HG02938 (cell line): ENCODE measurements around the gene CEP20.

ENCODE experiments used
- ATAC-seq: cut with Tn5 transposase; IDR thresholded peaks from one replicate; pipeline ENCODE4 v1.9.1; 2021; ENCODE audit warnings: mild to moderate bottlenecking, moderate library complexity; ENCODE audit not compliant: unreplicated experiment

CEP20 gene

DNA sequence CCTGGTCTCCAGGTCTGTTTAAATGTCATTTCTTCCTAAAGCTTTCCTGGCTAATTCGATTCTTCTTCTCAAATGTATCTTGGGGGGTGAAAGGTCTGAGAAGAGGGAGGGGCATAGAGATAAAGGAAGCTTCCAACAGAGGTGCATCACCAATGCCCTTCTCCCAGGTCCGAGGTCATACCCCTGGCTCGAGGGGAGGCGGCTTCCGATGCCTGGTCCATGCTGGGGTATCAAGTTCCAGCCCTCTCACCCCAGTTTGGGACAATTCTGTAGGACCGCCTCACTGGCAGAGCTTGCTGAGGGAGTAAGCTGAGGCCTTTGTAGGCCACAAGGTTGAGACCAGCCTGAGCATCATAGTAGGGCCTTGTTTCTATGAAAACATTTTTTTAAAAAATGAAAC is 10.3 kb upstream of the CEP20 start:
- ATAC-seq: no peak

DNA sequence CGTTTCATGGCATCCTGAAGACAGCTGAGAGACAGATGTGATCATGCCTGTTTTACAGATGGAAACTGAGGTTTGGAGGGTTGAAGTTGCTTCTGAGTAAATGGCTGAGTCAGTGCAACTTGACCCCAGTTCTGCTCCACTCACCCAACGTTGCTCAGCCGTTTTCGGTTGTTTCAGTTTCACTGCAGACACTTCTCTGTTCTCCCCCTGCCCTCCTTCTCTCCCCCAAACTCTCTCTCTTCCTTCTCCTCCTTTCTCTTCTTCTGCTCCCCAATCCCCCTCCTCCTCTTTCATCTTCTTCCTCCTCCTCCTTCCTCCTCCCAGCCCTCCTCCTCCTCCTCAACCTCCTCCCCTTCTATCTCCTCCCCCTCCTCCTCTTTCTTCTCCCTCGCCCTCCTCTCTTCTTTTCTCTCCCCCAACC is 9.4 kb upstream of the CEP20 start:
- no peak for ATAC-seq

DNA sequence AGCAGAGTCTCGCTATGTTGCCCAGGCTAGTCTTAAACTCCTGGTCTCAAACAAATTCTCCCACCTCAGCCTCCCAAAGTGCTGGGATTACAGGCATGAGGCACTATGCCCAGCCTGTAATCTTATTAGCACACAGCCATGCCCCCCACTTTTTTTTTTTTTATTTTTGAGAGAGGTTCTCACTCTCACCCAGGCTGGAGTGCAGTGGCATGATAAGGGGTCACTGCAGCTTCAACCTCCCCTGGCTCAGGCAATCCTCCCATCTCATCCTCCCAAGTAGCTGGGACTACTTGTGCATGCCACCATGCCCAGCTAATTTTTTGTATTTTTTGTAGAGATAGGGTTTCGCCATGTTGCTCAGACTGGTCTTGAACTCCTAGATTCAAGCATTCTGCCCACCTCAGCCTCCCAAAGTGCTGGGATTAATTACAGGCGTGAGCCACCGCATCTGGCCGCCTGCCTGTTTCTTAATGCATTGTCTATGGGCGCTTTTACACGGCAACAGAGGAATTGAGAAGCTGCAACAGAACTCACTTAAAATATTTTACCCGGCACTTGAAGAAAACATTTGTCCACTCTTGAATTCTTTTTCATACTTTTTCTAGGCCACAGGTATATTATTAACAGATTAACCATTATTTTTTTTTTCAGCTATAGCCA is 8.8 kb upstream of the CEP20 start:
- ATAC-seq: no peak

DNA sequence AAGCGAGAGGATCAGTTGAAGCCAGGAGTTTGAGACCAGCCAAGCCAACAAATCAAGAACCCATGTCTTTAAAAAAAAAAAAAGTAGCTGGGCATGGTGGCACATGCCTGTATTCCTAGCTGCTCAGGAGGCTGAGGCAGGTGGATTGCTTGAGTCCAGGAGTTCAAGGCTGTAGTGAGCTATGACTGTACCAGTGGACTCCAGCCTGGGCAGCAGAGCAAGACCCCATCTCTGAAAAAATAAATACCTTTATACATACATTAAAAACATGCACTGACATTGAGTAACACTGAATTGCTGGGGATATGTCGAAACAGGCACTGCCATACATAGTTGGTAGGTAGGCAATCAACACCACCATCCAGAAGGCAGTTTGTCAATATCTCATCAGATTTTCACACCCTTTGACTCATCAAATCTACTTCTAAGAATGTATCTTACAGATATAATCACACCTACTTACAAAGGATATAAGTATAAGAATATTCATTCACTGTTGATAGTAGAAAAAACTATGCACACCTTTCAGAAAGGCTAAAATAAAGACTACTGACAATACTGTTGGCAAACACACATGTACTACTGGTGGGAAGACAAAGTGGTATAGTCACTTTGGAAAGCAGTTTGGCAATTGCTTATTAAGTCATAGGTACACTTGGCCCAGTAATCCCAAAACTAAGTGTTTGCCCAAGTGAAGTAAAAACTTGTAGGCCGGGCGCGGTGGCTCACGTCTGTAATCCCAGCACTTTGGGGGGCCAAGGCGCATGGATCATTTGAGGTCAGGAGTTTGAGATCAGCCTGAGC is 6.4 kb upstream of the CEP20 start:
- ATAC-seq: no peak

DNA sequence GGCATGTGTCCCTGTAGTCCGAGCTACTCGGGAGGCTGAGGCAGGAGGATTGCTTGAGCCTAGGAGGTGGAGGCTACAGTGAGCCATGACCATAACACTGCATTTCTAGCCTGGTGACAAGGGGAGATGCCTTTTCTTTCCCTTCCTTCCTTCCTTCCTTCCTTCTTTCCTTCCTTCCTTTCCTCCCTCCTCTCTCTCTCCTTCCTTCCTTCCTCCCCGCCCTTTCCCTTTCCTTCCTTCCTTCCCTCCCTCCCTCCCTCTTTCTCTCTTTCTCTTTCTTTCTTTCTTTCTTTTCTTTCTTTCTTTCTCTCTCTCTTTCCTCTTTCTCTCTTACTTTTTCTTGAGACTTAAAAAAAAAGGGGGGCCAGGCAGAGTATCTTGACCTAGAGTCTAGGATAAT is 3.1 kb upstream of the CEP20 start:
- no peak for ATAC-seq

DNA sequence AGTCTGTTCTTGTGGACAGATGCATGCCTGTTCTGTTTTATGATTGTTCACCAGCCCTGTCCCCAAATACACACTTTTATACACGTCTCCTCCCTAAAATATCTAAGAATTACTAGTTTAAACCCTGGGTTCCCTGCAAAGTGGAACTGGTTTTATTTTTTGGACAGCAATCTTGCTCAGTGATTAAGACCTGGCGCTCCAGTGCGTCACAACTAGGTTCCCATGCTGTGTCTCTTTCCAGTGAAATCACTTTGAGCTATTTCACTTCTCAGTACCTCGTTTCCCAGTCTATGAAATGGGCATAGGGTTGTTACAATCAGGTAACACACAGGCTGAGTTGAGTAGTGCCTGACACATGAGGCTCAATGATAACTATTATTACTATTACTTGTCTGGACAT is 1.1 kb downstream of the CEP20 start:
- no peak for ATAC-seq

DNA sequence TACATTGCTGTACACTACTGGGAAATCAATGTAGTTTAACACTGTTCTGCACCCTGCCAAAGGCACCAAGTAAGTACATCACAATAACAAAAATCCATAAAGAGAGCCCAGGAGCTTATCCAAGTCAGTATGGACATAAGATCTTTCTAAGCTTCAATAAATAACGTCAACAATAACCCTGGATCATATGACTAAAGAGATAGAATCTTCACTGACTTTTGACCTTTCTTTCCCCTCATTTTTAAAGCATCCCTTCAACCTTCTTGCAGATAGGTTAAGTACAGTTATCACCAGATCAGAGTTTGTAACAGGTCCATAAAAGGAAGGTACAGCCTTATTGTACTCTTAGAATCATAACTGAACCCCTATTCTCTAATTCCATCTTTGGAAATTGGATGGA is 2.3 kb downstream of the CEP20 start:
- no peak for ATAC-seq

DNA sequence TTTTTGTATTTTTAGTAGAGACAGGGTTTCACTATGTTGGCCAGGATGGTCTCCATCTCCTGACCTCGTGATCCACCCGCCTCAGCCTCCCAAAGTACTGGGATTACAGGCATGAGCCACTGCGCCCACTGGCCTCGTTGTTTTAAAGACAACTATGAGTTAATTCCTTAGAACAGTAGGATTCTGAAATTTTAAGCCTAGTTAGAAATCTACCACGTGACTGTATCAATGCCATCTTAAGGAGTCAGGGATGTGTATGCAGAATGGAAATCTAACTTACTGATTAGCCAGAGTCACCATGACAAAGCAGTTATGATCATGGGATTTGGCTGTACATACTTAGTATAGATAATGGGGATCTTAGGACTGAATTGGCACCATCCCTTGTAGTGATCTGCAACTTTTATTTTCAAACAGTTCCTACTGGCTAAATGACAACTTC is 2.8 kb downstream of the CEP20 start:
- ATAC-seq: no peak

DNA sequence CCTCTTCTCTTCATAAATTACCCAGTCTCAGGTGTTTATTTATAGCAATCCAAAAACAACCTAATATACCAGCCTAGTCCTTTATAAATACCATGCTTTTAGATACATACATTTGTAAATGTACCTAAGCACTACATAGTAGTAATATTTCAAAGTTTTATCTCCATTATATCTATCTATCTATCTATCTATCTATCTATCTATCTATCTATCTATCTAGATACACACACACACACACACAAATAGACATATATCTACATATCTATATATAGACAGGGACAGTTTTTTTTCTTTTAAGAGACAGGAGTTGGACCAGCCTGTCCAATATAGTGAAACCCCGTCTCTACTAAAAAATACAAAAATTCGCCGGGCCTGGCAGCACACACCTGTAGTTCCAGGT is 5.8 kb downstream of the CEP20 start:
- ATAC-seq: no peak

DNA sequence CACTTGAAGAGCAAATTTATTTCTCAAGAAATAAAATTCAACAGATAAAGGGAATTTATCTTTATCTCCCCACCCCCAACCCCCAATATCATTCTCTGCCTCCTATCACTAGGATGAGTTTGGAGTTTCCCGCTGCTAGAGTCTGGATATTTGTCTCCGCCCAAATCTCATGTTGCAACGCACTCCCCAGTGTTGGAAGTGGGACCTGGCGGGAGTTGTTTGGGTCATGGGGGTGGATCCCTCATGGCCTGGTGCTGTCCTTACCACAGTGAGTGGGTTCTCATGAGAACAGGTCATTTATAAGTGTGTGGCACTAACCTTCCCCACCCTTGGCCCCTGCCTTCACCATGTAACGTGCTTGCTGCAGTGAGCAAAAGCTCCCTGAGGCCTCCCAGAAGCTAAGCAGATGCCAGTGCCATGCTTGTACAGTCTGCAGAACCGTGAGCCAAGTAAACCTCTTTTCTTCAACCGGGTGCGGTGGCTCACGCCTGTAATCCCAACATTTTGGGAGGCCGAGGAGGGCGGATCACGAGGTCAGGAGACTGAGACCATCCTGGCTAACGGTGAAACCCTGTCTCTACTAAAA is 6.5 kb downstream of the CEP20 start:
- ATAC-seq: no peak

DNA sequence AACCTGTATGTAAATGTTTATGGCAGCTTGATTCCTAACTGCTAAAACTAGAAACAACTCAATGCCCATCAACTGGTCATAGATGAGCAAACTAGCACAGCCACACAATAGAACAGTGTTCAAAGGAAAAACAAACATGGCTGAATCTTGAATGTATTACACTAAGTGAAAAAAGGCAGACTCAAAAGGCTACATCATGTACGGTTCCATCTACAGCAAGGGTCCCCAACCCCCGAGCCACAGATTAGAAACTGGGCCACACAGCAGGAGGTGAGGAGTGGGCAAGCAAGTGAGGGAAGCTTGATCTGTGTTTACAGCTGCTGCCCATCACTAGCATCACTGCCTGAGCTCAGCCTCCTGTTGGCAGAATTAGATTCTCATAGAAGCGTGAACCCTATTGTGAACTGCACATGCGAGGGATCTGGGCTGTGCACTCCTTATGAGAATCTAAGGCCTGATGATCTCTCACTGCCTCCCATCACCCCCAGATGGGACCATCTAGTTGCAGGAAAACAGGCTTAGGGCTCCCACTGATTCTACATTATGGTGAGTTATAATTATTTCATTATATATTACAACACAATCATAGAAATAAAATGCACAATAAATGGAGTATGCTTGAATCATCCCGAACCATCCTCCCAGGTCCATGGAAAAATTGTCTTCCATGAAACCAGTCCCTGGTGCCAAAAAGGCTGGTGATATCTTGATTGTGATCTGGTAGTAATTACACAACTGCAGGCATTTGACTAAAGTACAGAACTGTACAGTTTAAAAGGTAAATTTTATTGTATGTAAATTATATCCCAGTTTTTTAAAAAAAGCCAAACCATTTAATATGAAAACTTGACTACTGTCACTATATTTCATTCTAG is 7.7 kb downstream of the CEP20 start:
- ATAC-seq: no peak

DNA sequence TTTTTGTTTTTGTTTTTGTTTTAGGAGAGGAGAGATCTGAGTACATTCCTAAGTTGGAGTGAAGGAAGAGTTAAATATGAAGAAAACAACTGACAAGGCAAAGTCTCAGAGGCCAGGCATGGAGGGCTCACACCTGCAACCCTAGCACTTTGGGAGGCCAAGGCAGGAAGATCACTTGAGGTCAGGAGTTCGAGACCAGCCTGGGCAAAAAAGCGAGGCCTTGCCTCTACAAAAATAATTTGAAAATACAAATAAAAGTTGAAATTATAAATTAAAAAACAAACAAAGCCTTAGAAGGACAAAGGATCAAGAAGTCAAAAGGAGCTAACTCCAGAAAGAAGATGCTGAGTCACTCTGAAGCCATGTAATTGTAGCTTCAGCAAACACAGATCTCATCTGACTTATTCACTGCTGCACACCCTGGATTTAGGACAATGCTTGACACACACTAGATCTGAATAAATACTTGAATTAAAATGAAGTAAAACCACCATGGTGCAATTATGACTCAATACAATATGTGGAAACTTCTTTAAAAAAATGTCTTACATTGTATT is 9.1 kb downstream of the CEP20 start:
- no peak for ATAC-seq

DNA sequence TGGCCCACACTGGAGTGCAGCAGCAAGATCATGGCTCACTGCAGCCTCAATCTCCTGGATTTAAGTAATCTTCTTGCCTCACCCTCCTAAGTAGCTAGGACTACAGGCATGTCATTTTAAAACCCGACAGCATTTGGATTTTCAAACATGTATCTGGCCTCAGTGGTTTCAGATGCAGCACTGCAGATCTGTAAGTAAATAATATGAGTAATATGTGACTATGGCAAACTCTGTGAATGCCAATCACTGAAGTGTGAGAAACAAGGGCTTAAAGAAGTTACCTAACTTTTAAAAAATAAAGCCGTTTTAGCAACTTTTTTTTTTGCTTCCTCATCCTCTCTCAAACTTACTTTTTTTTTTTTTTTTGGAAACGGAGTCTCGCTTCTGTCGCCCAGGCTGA is 11.9 kb downstream of the CEP20 start:
- no peak for ATAC-seq

DNA sequence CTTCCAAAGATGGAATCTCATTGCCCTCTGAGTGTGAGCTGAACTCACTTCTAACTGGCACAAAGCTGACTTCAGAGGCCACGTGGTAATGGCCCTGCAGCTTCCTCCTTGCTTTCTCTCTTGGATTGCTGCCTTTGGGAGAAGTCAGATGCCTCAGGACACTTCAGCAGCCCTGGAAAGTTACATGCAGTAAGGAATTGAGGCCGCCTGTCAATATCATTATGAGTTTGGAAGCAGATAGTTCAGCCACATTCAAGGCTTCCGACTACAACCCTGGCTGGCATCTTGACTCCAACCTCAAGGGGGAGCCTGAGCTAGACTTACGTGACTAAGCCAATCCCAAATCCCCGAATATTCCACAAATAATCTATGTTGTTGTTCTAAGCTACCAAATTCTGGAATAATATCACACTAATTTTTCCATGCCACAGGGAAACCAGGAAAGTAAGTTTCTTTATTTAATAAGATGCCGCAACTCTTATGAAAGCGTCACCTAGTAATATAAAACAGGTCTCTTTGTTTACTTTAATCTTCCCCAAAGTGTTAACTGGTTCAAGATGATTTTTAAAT is 13.6 kb downstream of the CEP20 start:
- no peak for ATAC-seq

DNA sequence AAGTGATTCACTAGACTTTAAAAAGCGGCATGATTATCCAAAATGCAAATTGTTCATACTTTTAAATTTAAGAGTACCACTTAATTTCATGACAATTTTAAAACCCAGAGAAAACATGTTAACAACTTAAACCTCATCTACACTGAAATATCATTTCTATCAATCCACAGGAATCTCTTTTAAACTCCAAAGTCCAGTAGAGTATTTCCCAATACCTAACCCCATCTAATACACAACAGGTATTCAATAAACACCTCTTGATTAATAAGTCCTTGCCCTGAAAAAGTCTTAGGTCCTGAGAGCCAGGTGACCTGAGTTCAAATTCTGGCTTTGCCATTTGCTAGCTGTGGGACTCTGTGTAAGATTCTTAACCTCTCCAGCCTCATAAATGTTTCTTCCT is 14.7 kb downstream of the CEP20 start:
- ATAC-seq: no peak

DNA sequence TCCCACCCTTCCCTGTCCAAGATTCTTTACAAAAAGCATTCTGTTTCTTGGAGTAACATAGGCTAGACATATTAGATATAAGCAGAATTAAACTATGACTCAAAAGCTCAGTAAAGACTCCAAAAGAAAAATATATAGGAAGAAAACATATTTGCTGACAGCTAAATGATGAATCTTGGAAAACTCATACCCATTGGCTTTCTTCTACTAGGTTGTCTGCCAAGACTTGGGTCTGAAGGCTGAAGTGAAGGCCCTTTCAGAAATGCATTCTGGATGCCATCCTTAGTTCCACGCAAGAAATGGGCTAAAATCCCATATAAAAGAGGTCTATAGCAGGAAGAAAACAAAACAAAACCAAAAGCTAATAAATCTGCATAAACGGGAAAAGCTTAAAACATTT is 15.1 kb downstream of the CEP20 start:
- ATAC-seq: no peak

DNA sequence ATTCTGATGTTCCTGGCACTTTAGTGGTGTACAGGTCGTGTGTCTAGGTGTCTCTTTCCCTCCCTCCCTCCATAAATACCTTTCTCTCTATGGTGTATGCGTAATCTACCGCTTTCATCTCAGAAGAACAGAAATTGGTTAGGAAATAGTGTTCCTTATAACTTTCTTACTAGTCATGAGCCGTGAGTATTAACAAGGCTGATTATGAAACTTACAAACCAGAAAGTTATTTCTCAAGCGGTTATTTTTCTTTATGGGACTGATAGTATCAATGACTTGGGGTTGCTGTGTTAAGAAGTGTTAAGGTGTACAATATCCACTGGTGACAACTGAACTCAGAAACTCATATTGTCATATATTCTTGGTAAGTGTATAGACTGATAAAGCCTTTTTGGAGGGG is 18.4 kb downstream of the CEP20 start:
- no peak for ATAC-seq

DNA sequence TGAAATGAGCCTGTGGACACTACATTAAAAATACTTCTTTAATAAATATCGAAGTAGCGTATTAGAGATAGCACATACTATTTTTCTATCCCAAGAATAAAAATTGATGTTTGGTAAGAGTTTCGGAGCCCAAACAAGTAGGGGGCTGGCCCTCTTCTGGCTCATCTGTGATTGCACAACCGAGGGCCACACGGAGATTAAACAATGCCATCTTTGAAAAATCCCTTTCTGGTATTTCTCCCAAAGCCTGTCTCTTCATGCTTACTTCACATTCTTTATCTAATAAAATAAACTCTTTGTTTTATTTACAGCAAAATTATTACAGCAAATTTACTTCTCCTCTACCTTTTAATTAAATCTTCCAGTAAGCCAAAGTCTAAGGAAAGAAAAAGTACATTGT is 22.0 kb downstream of the CEP20 start:
- ATAC-seq: no peak

DNA sequence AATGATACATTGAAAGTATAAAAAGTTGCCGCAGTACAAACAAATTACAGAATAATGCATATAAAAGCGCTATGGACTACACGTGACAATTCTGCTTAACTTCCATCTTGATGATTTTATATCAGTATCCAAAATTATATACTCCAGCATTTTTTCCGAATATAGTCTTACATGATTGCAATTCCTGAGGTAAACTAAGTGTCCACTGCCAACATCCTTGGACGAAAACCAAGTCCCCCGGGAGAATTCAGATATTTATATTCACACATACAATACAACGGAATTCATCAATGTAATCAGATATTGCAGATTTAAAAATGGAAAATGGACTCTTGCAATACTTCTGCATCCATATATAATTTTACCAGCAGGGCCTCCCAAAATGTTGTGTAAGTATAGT is 22.7 kb downstream of the CEP20 start:
- ATAC-seq: no peak

DNA sequence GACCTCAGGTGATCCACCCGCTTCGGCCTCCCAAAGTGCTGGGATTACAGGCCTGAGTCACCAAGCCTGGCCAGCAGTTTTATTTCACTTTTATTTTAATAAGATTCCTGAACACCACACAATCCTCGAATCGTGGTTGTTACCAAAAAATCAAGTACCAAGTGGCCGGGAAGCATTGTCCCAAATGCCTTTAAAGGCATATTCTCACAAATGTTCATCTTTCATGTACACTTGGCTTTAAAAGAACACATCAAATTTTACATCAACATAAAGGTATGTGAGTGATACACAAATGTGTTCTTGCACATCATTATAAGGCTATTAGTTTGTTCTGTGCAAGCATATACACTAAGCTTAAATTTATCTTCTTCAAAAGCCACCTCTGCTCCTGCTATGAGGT is 23.5 kb downstream of the CEP20 start:
- no peak for ATAC-seq

DNA sequence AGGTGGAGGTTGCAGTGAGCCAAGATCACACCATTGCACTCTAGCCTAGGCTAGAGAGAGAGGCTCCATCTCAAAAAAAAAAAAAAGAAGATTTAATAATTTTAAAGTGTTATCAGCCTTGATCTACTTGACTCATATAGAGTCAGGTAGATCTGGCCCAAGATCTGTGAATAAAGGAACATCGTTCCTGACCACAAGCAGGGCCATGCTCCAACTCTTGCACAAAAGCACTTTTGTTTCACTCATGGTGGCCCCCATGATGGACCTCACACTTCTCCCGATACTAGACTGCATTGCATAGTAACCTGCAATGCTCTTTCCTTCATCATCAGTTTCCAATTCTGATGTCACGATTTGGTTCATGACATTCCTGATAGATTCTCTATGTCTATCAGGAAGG is 26.4 kb downstream of the CEP20 start:
- no peak for ATAC-seq
